ENCODE measurements around the gene PLA1A.

PLA1A gene

GRCh38 chr3:119608405-119609000, 10.8 kb downstream of the PLA1A start:
- no peak for DNase-seq (ENCODE audit: low spot score)

GRCh38 chr3:119609301-119609700, 11.6 kb downstream of the PLA1A start:
- no peak for DNase-seq (ENCODE audit: low spot score)

DNA sequence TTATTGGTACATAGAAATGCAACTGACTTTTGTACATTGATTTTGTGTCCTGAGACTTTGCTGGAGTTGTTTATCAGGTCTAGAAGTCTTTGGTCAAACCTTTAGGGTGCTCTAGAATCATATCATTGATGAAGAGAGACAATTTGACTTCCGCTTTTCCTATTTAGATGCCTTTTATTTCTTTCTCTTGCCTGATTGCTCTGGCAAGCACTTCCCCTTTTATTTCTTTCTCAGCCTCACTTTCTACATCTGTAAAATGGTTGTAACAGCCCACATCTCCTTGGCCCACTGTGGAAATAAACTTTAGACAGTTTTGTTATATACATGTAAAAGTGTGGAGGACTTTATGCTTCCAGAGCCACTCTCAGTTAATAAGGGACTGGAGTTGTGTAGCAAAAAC, 14.0 kb downstream of the PLA1A start:
- no peak for DNase-seq (ENCODE audit: low spot score)

GRCh38 chr3:119613201-119613600, 15.5 kb downstream of the PLA1A start:
- DNase-seq (ENCODE audit: low spot score): no peak

- DNase-seq (ENCODE audit: low spot score): no peak
Observed at GRCh38 chr3:119613872-119614271, 16.2 kb downstream of the PLA1A start.

DNA sequence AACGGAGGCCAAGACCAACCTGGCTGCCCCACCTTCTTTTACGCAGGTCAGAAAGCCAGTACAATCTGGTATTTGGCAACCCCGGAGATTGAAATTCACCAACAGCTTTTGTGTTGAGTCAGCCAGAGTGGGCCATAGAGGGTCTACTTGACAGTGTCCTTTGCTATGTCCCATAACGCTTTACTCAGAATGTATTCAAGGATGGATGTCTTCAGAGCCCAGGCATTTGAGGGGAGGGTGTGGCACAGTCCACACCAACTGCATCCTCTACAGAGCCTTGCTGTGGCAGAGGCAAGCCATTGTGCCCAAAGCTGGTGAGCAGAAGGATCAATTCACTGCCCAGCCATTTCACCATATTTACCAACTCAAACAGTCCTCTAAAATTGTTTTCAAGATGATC, 18.4 kb downstream of the PLA1A start:
- DNase-seq (ENCODE audit: low spot score): no peak

DNA sequence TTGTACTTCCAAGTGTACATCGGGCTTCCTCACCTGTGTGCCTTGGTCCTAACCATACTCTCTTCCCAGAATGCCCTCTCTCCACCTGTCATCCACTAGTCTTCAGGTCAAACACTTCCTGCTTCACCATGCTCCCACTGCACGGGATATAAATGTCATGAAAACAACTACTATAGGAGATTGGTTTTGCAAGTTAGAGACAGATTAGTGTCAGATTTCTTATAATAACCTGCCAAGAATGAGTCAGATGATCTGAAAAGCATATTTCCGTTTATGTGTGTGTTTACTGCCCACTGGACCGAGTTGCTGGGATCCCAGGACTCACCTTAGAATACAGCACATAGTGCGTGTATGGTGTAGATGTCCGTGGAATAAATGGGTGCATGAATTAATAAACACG, 21.4 kb downstream of the PLA1A start:
- DNase-seq (ENCODE audit: low spot score): no peak

DNA sequence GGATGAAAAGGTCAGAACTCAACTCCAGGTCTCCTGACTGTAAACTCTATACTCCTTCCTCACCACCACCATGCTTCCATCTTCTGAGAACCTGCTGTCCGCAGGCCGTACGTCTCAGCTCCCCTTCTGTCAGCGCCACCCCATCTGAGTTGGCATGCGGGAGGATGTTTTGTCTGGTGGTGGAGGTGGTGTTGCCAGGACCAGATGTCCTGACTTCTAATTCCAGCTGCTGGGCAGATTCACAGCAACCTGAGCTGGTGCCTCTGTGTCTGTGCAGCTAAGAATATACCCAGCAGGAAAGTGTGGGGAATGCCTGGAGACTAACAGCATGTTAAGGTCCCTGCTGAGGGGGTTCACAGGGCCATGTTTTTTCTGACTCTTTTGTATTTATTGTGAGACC, 23.2 kb downstream of the PLA1A start:
- no peak for DNase-seq (ENCODE audit: low spot score)

GRCh38 chr3:119624002-119624720, 26.5 kb downstream of the PLA1A start:
- DNase-seq (ENCODE audit: low spot score): no peak

- no peak for DNase-seq (ENCODE audit: low spot score)
Observed at GRCh38 chr3:119625451-119626153, 27.9 kb downstream of the PLA1A start.

DNA sequence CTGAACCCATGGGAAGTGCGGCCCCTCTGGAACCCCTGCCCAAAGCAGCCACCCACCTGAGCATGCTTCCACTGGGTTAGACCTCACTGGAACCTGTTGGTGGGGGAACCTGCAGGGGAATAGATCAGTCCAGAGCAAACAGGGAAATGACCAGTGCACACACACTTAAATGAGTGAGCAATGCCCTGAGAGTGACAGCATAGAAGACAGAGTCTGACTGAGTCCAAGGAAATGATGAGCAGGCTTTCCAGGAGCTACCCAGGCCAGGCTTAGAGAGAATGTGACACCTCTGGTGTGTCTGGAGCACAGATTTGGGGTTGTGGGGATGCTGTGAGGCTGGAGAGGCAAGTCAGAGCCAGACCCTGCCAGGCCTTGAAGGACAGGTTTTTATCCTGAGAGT, 28.5 kb downstream of the PLA1A start:
- no peak for DNase-seq (ENCODE audit: low spot score)

GRCh38 chr3:119627461-119627860, 29.8 kb downstream of the PLA1A start:
- DNase-seq (ENCODE audit: low spot score): no peak

- DNase-seq (ENCODE audit: low spot score): no peak
Observed at GRCh38 chr3:119628390-119628789, 30.7 kb downstream of the PLA1A start.

GRCh38 chr3:119628816-119629445, 31.2 kb downstream of the PLA1A start:
- DNase-seq (ENCODE audit: low spot score): no peak

- DNase-seq (ENCODE audit: low spot score): no peak
Observed at GRCh38 chr3:119630128-119630879, 32.6 kb downstream of the PLA1A start.

- no peak for DNase-seq (ENCODE audit: low spot score)
Observed at GRCh38 chr3:119630880-119631329, 33.2 kb downstream of the PLA1A start.

- DNase-seq (ENCODE audit: low spot score): no peak
Observed at GRCh38 chr3:119631516-119631915, 33.8 kb downstream of the PLA1A start.

- DNase-seq (ENCODE audit: low spot score): no peak
Observed at GRCh38 chr3:119632216-119632615, 34.5 kb downstream of the PLA1A start.

GRCh38 chr3:119632829-119633228, 35.1 kb downstream of the PLA1A start:
- no peak for DNase-seq (ENCODE audit: low spot score)

DNA sequence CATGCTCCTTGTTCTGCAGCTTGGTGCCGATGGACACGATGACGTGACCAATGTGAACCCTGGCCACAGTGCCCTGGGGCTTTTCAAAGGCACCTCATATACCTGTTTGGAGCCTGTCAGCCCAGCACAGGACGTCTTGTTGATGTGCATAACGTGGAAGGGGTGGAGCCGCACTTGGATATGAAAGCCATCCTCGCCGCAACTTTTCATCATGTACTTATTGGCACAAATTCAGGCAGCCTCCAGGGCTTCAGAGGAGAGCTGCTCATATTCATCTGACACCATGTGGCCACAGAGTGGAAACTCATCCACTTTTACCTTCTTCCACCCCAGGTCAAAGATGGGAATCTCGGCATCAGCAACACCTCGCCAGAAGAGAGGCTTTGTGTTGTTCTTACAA, 38.0 kb downstream of the PLA1A start:
- no peak for DNase-seq (ENCODE audit: low spot score)

DNA sequence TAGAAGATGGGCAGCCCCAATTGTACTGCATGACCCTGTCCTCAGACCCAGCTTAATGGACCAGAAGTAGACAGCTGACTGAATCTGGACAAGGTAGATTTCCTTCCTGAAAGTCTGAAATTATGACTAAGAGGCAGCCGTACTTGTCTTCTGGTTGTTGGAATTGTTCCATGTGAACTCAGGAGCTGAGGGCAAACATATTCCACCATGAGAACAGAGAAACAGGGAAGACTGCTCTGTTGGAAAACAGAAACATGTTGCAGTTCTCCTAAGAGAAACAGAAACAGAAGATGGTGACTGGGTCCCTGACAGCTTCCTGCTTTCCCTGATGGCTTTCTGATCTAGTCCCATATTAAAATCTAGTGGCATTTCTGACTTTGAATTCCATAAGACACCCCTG, 38.6 kb downstream of the PLA1A start:
- no peak for DNase-seq (ENCODE audit: low spot score)
